H1 (cell line): ENCODE results near the gene TEAD1. TPM values are rescaled to one million over a fixed set of nuclear protein-coding genes. Genes with fewer than 3 reads are reported as not detected.

Experiments
- CTCF ChIA-PET: fragments of 300-600 bp; sonication (Branson Sonifier 250); formaldehyde crosslinking; loops from one replicate; lab custom pipeline; 2021; ENCODE audit not compliant: partially characterized antibody; lab: Charles Lee
- POLR2A ChIA-PET: fragments of 300-600 bp; sonication (Branson Sonifier 250); formaldehyde crosslinking; loops from one replicate; lab custom pipeline; 2021; ENCODE audit warnings: inconsistent platforms; ENCODE audit not compliant: partially characterized antibody; lab: Charles Lee
- DNase-seq, 2 experiments: peaks; one replicate each; pipeline versions ENCODE4 v3.0.0 to v3.0.0-alpha.2; 2010 to 2022; ENCODE audit warnings: low spot score in 2 of 2, low read depth in 1 of 2, mixed read lengths in 1 of 2
- FAIRE-seq: peaks from 2 replicates; lab custom pipeline; 2011; peaks lifted over from hg19 to GRCh38; lab: Jason Lieb, UNC
- H2AFZ ChIP-seq: 2 replicates; pipeline ENCODE4 v1.8.1; 2012; ENCODE audit warnings: low read length, inconsistent platforms
- H2AK5ac ChIP-seq: 2 replicates; pipeline ENCODE4 v1.6.1; 2013; ENCODE audit warnings: low read depth, low read length
- H2BK120ac ChIP-seq: replicated peaks from 2 replicates; pipeline ENCODE3; 2013; ENCODE audit warnings: low read depth, low read length, inconsistent platforms
- H2BK12ac ChIP-seq: 2 replicates; pipeline ENCODE4 v1.6.1; 2013; ENCODE audit warnings: low read depth, low read length
- H2BK15ac ChIP-seq: 2 replicates; pipeline ENCODE4 v1.6.1; 2013; ENCODE audit warnings: low read length
- H2BK20ac ChIP-seq: 2 replicates; pipeline ENCODE4 v1.6.1; 2013; ENCODE audit warnings: low read length
- H2BK5ac ChIP-seq: 2 replicates; pipeline ENCODE4 v1.6.1; 2013; ENCODE audit warnings: low read depth, low read length
- H3K14ac ChIP-seq: 2 replicates; pipeline ENCODE4 v1.6.1; 2013; ENCODE audit warnings: inconsistent platforms; ENCODE audit not compliant: insufficient read length
- H3K18ac ChIP-seq: 2 replicates; pipeline ENCODE4 v1.6.1; 2013; ENCODE audit warnings: low read length; ENCODE audit errors: extremely low read depth
- H3K23ac ChIP-seq: 2 replicates; pipeline ENCODE4 v1.6.1; 2013; ENCODE audit warnings: inconsistent platforms; ENCODE audit not compliant: insufficient read length
- H3K23me2 ChIP-seq: 2 replicates; pipeline ENCODE4 v1.6.1; 2013; ENCODE audit warnings: low read depth, low read length
- H3K27ac ChIP-seq: 2 replicates; pipeline ENCODE4 v1.6.1; 2011; ENCODE audit warnings: low read depth, low read length, inconsistent platforms
- H3K27me3 ChIP-seq, 4 experiments: replicated peaks in 1 of 4; 1 replicate in 1 of 4; 2 replicates in 3 of 4; pipeline versions ENCODE4 v1.6.1 to v1.8.1; 2011 to 2013; ENCODE audit warnings: low read length in 3 of 4, mild to moderate bottlenecking in 3 of 4, inconsistent platforms in 2 of 4, mixed read lengths in 2 of 4, moderate library complexity in 1 of 4; ENCODE audit not compliant: control insufficient read depth in 3 of 4, insufficient read depth in 3 of 4; ENCODE audit errors: extremely low read depth in 1 of 4
- H3K36me3 ChIP-seq, 4 experiments: 2 replicates each; pipeline versions ENCODE4 v1.6.1 to v1.8.1; 2011 to 2013; ENCODE audit warnings: mild to moderate bottlenecking in 4 of 4, low read length in 3 of 4, moderate library complexity in 2 of 4, control low read depth in 1 of 4, inconsistent platforms in 1 of 4; ENCODE audit not compliant: insufficient read depth in 4 of 4, control insufficient read depth in 2 of 4
- H3K4ac ChIP-seq: replicated peaks from 2 replicates; pipeline ENCODE3; 2013; ENCODE audit warnings: low read length, low read depth, mixed read lengths, inconsistent platforms; ENCODE audit not compliant: insufficient read length
- H3K4me1 ChIP-seq, 4 experiments: replicated peaks in 1 of 4; 1 replicate in 1 of 4; 2 replicates in 3 of 4; pipeline versions ENCODE4 v1.6.1 to v1.8.1; 2011 to 2013; ENCODE audit warnings: low read length in 3 of 4, inconsistent platforms in 2 of 4, mixed read lengths in 1 of 4; ENCODE audit not compliant: insufficient read depth in 4 of 4, control insufficient read depth in 3 of 4
- H3K4me2 ChIP-seq, 2 experiments: 2 replicates each; pipeline versions ENCODE4 v1.6.1 to v1.8.1; 2011 to 2013; ENCODE audit warnings: low read depth in 2 of 2, low read length in 2 of 2, control low read depth in 1 of 2, inconsistent platforms in 1 of 2, mild to moderate bottlenecking in 1 of 2; ENCODE audit not compliant: insufficient read depth in 1 of 2
- H3K4me3 ChIP-seq, 4 experiments: fragments of 200-600, 300-600 bp in 1 of 4; sonication (generic), shearing (Covaris generic), sonication (Bioruptor Twin) in 1 of 4; 2 replicates each; pipeline versions ENCODE4 v1.5.1 to v1.8.1; 2011 to 2016; ENCODE audit warnings: low read length in 4 of 4, low read depth in 3 of 4, control low read depth in 2 of 4, inconsistent platforms in 2 of 4, mild to moderate bottlenecking in 2 of 4, mixed read lengths in 1 of 4, moderate library complexity in 1 of 4; ENCODE audit not compliant: insufficient read depth in 2 of 4; ENCODE audit errors: extremely low read depth in 1 of 4
- H3K56ac ChIP-seq: replicated peaks from 2 replicates; pipeline ENCODE3; 2013; ENCODE audit warnings: low read depth, mild to moderate bottlenecking, mixed read lengths, low read length, inconsistent platforms; ENCODE audit not compliant: insufficient read length
- H3K79me1 ChIP-seq: 2 replicates; pipeline ENCODE4 v1.6.1; 2013; ENCODE audit warnings: low read depth, low read length, control low read depth
- H3K79me2 ChIP-seq, 2 experiments: 2 replicates each; pipeline versions ENCODE4 v1.6.1 to v1.8.1; 2012 to 2013; ENCODE audit warnings: low read length in 2 of 2, mild to moderate bottlenecking in 2 of 2, inconsistent platforms in 1 of 2; ENCODE audit not compliant: insufficient read depth in 2 of 2, control insufficient read depth in 1 of 2
- H3K9ac ChIP-seq, 4 experiments: replicated peaks in 1 of 4; 1 replicate in 1 of 4; 2 replicates in 3 of 4; pipeline versions ENCODE4 v1.6.1 to v1.8.1; 2011 to 2013; ENCODE audit warnings: low read depth in 3 of 4, low read length in 3 of 4, control low read depth in 2 of 4, mild to moderate bottlenecking in 2 of 4, moderate library complexity in 2 of 4, inconsistent platforms in 1 of 4; ENCODE audit errors: extremely low read depth in 1 of 4
- H3K9me3 ChIP-seq, 2 experiments: 2 replicates each; pipeline versions ENCODE4 v1.6.1 to v1.8.1; 2012 to 2013; ENCODE audit warnings: mild to moderate bottlenecking in 2 of 2, moderate library complexity in 2 of 2, control low read depth in 1 of 2, inconsistent platforms in 1 of 2, low read depth in 1 of 2, low read length in 1 of 2, mixed read lengths in 1 of 2; ENCODE audit not compliant: insufficient read depth in 2 of 2
- H4K20me1 ChIP-seq, 2 experiments: replicated peaks in 1 of 2; 2 replicates each; pipeline versions ENCODE3 to v1.8.1; 2011 to 2013; ENCODE audit warnings: inconsistent platforms in 2 of 2, low read length in 2 of 2, mild to moderate bottlenecking in 1 of 2; ENCODE audit not compliant: insufficient read depth in 2 of 2, control insufficient read depth in 1 of 2
- H4K5ac ChIP-seq: 2 replicates; pipeline ENCODE4 v1.6.1; 2013; ENCODE audit warnings: low read length, low read depth, mixed read lengths, inconsistent platforms; ENCODE audit not compliant: insufficient read length
- H4K8ac ChIP-seq: 2 replicates; pipeline ENCODE4 v1.8.0; 2013; ENCODE audit warnings: mild to moderate bottlenecking, moderate library complexity, low read length, inconsistent platforms; ENCODE audit not compliant: insufficient read depth; ENCODE audit errors: extremely low read depth
- H4K91ac ChIP-seq: replicated peaks from 2 replicates; pipeline ENCODE3; 2013; ENCODE audit warnings: low read length, mixed read lengths, inconsistent platforms; ENCODE audit not compliant: insufficient read length
- CHD1 ChIP-seq: IDR thresholded peaks from 2 replicates; pipeline ENCODE4 v1.6.1; 2012; ENCODE audit warnings: low read depth, low read length, improper control_type of control experiment
- KDM5A ChIP-seq: fragments of 200-600 bp; IDR thresholded peaks from 2 replicates; pipeline ENCODE4 v1.7.1; 2012; ENCODE audit warnings: mild to moderate bottlenecking, low read length, inconsistent platforms, mixed read lengths
- RAD21 ChIP-seq, 2 experiments: IDR thresholded peaks in 1 of 2; conservative IDR thresholded peaks in 1 of 2; 2 replicates each; pipeline ENCODE4 v1.6.1; 2011; ENCODE audit warnings: low read depth in 2 of 2, low read length in 2 of 2, improper control_type of control experiment in 1 of 2, inconsistent platforms in 1 of 2, mild to moderate bottlenecking in 1 of 2, moderate library complexity in 1 of 2
- SIN3A ChIP-seq, 2 experiments: IDR thresholded peaks in 1 of 2; conservative IDR thresholded peaks in 1 of 2; 2 replicates each; pipeline ENCODE4 v1.6.1; 2011 to 2012; ENCODE audit warnings: low read length in 2 of 2, improper control_type of control experiment in 1 of 2, low read depth in 1 of 2, mild to moderate bottlenecking in 1 of 2
- SIRT6 ChIP-seq: IDR thresholded peaks from one replicate; pipeline ENCODE4 v1.7.1; 2012; ENCODE audit warnings: low read length, inconsistent platforms
- SUZ12 ChIP-seq: fragments of 200-600 bp; sonication (generic); IDR thresholded peaks from 2 replicates; pipeline ENCODE4 v1.6.1; 2012; ENCODE audit warnings: mild to moderate bottlenecking, inconsistent platforms, low read length, moderate library complexity, mixed read lengths
- TAF7 ChIP-seq: optimal IDR thresholded peaks from 2 replicates; pipeline ENCODE3; 2011; ENCODE audit warnings: low read depth, mild to moderate bottlenecking, inconsistent platforms, low read length, moderate library complexity, borderline replicate concordance
- YY1 ChIP-seq: IDR thresholded peaks from 2 replicates; pipeline ENCODE4 v1.6.1; 2011; ENCODE audit warnings: low read depth, mild to moderate bottlenecking, low read length
- WGBS, 2 experiments: shearing (Covaris generic) in 1 of 2; methylation state at CpG; one replicate each; pipeline versions ENCODE4 v1.1.6 to v1.1.7; 2013 to 2015; ENCODE audit warnings: low lambda C conversion rate in 2 of 2, mixed read lengths in 2 of 2, inconsistent platforms in 1 of 2, low coverage in 1 of 2, missing lambda C conversion rate in 1 of 2; ENCODE audit not compliant: insufficient replicate concordance in 2 of 2, insufficient coverage in 1 of 2, insufficient read length in 1 of 2; ENCODE audit errors: extremely low coverage in 1 of 2, missing lambda C conversion rate in 1 of 2; 5-methylcytosine and 5-hydroxymethylcytosine counted together
- polyA plus RNA-seq, 7 experiments: library from polyadenylated mRNA; depleted of rRNA in 3 of 7; stranded (reverse) in 5 of 7; unstranded in 2 of 7; fragments of >200 nt in 5 of 7; fragments of 200-250 nt in 2 of 7; gene quantifications; 1 replicate in 5 of 7; 2 replicates in 1 of 7; 4 replicates in 1 of 7; pipeline versions ENCODE4 v1.2.1 to v1.2.3, GENCODE V29; 2011 to 2013; ENCODE audit warnings: missing spikeins in 2 of 7, mixed read lengths in 2 of 7
- total RNA-seq: library from RNA; stranded (reverse); fragmentation: NEBNext Ultra II Directional; extraction: Animal tissue kit (Norgen Biotek cat#: 25700); gene quantifications from 2 replicates; pipeline ENCODE4 v1.2.1, GENCODE V29; 2021

TEAD1 gene
- total and polyA plus RNA-seq, 2 of the 8 experiments (the other 6 are each of a cell fraction or from before 2014, with no cell fraction given), result 15.6 to 67.4 TPM

GRCh38 chr11:12744826-12745502 lies 70.7 kb downstream of the TEAD1 start:
- Histone ChIP-seq H2AFZ (no peak overlapping the region), H3K9ac (no peak overlapping the region), H2BK120ac (no peak overlapping the region), H4K91ac (no peak overlapping the region), H3K36me3 (no peaks in the 10 kb centered on the region), H3K23me2 (no peaks in the 10 kb centered on the region), H3K79me1 (peaks cover 6% of the 10 kb centered on the region), H4K8ac (no peak overlapping the region), H3K4me1 (peaks cover 6 to 22% (median 18%) of the 10 kb centered on the region in 4 experiments), H3K4ac (no peak overlapping the region), H3K18ac (no peak overlapping the region), H3K4me3 (no peak overlapping the region), H3K4me2 (no peak overlapping the region), H2BK5ac (no peak overlapping the region), H3K56ac (no peak overlapping the region), H3K9me3 (no peaks in the 10 kb centered on the region), H3K23ac (no peak overlapping the region), H2AK5ac (no peak overlapping the region), H2BK12ac (no peak overlapping the region), H3K79me2 (peaks cover 0 to 88% of the 10 kb centered on the region in 2 experiments; a peak in 2 of 4 replicates), H3K14ac (no peak overlapping the region), H2BK15ac (no peak overlapping the region), H3K27ac (no peak overlapping the region), H4K20me1 (peaks cover 6 to 22% of the 10 kb centered on the region in 2 experiments), H4K5ac (no peak overlapping the region), H2BK20ac (no peak overlapping the region), H3K27me3 (no peaks in the 10 kb centered on the region)
- WGBS, 2 experiments, result 75% methylated on average over 10 of the region's 10 CpGs; no CpG with 5 or more reads in 1 of the 2 experiments
- FAIRE-seq (no peak), DNase-seq (no peak)
- POLR2A ChIA-PET, result interaction anchor here (0.8 to 1.4 kb wide), 3 partner anchors 8 to 16 kb away, joined by 3 read pairs; no protein-coding TSS in a partner anchor
- CTCF ChIA-PET, result interaction anchor here (0.6 to 2.3 kb wide), 9 partner anchors 9 to 169 kb away, joined by 3 to 9 read pairs (median 3); no protein-coding TSS in a partner anchor
- TF ChIP-seq CHD1, result no peak
- TF ChIP-seq SIRT6, result no peak
- TF ChIP-seq TAF7, result no peak
- no peak for TF ChIP-seq RAD21 (IDR thresholded peaks at IDR 0.05 in 1 of 2, conservative IDR thresholded peaks at IDR 0.05 in 1 of 2; ENCODE audit: low read depth in 2 of 2, low read length in 2 of 2)
- TF ChIP-seq KDM5A, result no peak
- no peak for TF ChIP-seq SUZ12
- TF ChIP-seq YY1, result no peak
- no peak for TF ChIP-seq SIN3A (conservative IDR thresholded peaks at IDR 0.05 in 1 of 2, IDR thresholded peaks at IDR 0.05 in 1 of 2; ENCODE audit: low read depth in 1 of 2, low read length in 2 of 2)
